Testis (tissue), 3 donors: ENCODE data around the gene CROCC. TPM values are rescaled to one million over a fixed set of nuclear protein-coding genes. Genes with fewer than 3 reads are reported as not detected.

Experiments used
- DNase-seq: peaks from one replicate; pipeline ENCODE4 v3.0.0-alpha.2; 2019
- H3K27ac ChIP-seq, 2 donors: fragments of 200-600 bp; sonication (generic); one replicate each; pipeline ENCODE4 v1.5.1; 2019
- H3K27me3 ChIP-seq: fragments of 200-600 bp; sonication (generic); one replicate; pipeline ENCODE4 v1.5.1; 2019
- H3K36me3 ChIP-seq: fragments of 200-600 bp; sonication (generic); one replicate; pipeline ENCODE4 v1.5.1; 2017; ENCODE audit warnings: low read depth; ENCODE audit errors: missing control alignments
- H3K4me1 ChIP-seq: fragments of 200-600 bp; sonication (generic); one replicate; pipeline ENCODE4 v1.5.1; 2019
- H3K4me3 ChIP-seq, 2 donors: fragments of 200-600 bp; sonication (generic); one replicate each; pipeline ENCODE4 v1.5.1; 2017 to 2019
- H3K9me3 ChIP-seq: fragments of 200-600 bp; sonication (generic); one replicate; pipeline ENCODE4 v1.5.1; 2017
- POLR2A ChIP-seq: fragments of 450-650 bp; IDR thresholded peaks from one replicate; pipeline ENCODE4 v1.6.1; 2017; ENCODE audit warnings: antibody characterized with exemption, mild to moderate bottlenecking, moderate library complexity
- WGBS, 2 donors: methylation state at CpG; one replicate each; pipeline ENCODE4 v1.1.5; 2018; 5-methylcytosine and 5-hydroxymethylcytosine counted together
- intact Hi-C: fragments of 100-400 bp; cut with DNase I; formaldehyde crosslinking; loops from one replicate; pipeline ENCODE4 v1.15.1; 2023; ENCODE audit warnings: low total_unique reads
- polyA plus RNA-seq: library from polyadenylated mRNA; stranded (reverse); fragments of 350-450 nt; fragmentation: Illumina TruSeq; extraction: RNeasy Lipid Tissue Mini Kit (QIAGEN cat#74804); gene quantifications from one replicate; pipeline ENCODE4 v1.2.3, GENCODE V29; 2014; ENCODE audit warnings: low read depth, low replicate concordance; ENCODE audit not compliant: insufficient read depth
- total RNA-seq, 2 donors: library from RNA; depleted of rRNA; stranded (reverse); fragments of >200 nt; gene quantifications; one replicate each; pipeline ENCODE4 v1.2.3, GENCODE V29; 2016
- TF ChIP-seq, protein P1 (sequence below), 3 experiments: fragments of 450-650 bp in 2 of 3; fragments of 200-600 bp in 1 of 3; sonication (generic) in 1 of 3; IDR thresholded peaks; one replicate each; pipeline ENCODE4 v1.5.1; 2016 to 2019; ENCODE audit warnings: antibody characterized with exemption in 3 of 3, mild to moderate bottlenecking in 2 of 3, moderate library complexity in 1 of 3

CROCC gene
- total and polyA plus RNA-seq, 3 donors from 2014 or later: 18.8 to 49.2 (median 49.1) TPM

- no peak overlapping the region for H3K4me3 ChIP-seq
- no peak overlapping the region for H3K27ac ChIP-seq
- H3K4me1 ChIP-seq: no peaks in the 10 kb centered on the region
- WGBS, 2 donors: 91 to 94% methylated on average over 10 of the region's 10 CpGs
- no peaks in the 10 kb centered on the region for H3K9me3 ChIP-seq
- no peaks in the 10 kb centered on the region for H3K36me3 ChIP-seq
- TF ChIP-seq POLR2A: no peak
- TF ChIP-seq, protein P1, sequence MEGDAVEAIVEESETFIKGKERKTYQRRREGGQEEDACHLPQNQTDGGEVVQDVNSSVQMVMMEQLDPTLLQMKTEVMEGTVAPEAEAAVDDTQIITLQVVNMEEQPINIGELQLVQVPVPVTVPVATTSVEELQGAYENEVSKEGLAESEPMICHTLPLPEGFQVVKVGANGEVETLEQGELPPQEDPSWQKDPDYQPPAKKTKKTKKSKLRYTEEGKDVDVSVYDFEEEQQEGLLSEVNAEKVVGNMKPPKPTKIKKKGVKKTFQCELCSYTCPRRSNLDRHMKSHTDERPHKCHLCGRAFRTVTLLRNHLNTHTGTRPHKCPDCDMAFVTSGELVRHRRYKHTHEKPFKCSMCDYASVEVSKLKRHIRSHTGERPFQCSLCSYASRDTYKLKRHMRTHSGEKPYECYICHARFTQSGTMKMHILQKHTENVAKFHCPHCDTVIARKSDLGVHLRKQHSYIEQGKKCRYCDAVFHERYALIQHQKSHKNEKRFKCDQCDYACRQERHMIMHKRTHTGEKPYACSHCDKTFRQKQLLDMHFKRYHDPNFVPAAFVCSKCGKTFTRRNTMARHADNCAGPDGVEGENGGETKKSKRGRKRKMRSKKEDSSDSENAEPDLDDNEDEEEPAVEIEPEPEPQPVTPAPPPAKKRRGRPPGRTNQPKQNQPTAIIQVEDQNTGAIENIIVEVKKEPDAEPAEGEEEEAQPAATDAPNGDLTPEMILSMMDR (IDR thresholded peaks at IDR 0.05): no peak
- intact Hi-C loops: no loop called here
- no peak for DNase-seq
- no peaks in the 10 kb centered on the region for H3K27me3 ChIP-seq
These were observed 735 bp downstream of the CROCC start for GRCh38 chr1:16922466-16922865.

DNA sequence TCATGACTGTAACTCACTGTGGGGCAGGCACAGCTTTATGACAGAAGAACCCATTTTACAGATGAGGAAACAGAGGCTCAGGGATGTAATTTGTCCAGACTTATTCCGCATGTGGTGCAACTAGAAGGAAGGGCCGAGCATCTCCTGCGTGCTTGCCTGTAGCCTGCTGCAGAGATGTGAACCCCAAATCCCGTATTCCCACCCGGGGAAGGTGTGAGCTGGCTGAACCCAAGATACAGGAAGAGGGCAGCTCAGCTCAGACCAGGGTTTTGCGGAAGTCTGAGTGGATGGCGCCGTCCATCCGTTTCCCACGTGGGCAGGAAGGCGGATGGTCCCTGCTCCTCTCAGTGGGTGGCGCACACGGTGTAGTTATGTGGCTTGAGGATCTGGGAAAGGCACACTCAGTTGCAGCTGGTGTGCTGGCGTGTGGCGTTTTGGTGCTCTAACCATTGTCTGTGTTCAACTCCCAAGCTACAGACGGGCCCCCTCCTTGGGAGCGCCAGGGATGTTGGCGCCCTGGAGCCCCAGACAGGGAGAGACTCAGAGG is 1.2 kb downstream of the CROCC start:
- WGBS, 2 donors: 83 to 84% methylated on average over 18 of the region's 18 CpGs
- TF ChIP-seq, protein P1 (IDR thresholded peaks at IDR 0.05): no peak
- no peak for TF ChIP-seq POLR2A
- no peaks in the 10 kb centered on the region for H3K4me1 ChIP-seq
- intact Hi-C loops: no loop called here
- H3K9me3 ChIP-seq: no peaks in the 10 kb centered on the region
- no peak for DNase-seq
- no peak overlapping the region for H3K4me3 ChIP-seq
- no peaks in the 10 kb centered on the region for H3K27me3 ChIP-seq
- H3K36me3 ChIP-seq: no peaks in the 10 kb centered on the region
- no peak overlapping the region for H3K27ac ChIP-seq

- no peak overlapping the region for H3K27ac ChIP-seq
- TF ChIP-seq, protein P1 (IDR thresholded peaks at IDR 0.05): no peak
- TF ChIP-seq POLR2A: no peak
- no peaks in the 10 kb centered on the region for H3K9me3 ChIP-seq
- H3K36me3 ChIP-seq: no peaks in the 10 kb centered on the region
- no peak overlapping the region for H3K4me3 ChIP-seq
- intact Hi-C loops: no loop called here
- 90 to 92% methylated on average over 23 of the region's 23 CpGs for WGBS, 2 donors
- no peak for DNase-seq
- H3K27me3 ChIP-seq: no peaks in the 10 kb centered on the region
- no peaks in the 10 kb centered on the region for H3K4me1 ChIP-seq
These were observed 2.6 kb downstream of the CROCC start for GRCh38 chr1:16924216-16924918.

DNA sequence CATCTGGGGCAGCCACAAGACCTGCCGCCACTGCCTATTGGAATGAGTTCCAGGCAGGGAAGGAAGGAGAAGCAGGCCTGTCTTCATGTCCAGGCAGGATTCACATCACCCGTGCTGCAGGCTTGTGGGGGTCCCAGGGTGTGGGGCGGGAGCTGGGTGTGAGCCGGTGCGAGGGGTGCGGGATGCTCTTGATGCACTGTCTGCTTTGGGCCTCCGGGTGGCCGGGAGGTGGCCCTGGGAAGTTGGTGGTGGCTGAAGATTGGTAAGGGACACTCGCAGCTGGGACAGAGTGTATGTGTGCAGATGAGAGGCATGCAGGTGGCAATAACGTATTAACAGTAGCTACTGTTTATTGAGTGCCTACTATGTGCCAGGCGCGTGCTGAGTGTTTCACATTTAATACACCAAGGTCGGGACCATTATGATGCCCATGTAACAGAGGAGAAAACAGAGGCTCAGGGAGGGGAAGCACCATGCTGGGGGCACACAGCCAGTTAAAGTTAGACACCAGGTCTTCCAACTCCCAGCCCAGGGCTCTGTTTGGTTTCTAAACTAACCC is 3.3 kb downstream of the CROCC start:
- Histone ChIP-seq H3K4me1 (no peaks in the 10 kb centered on the region), H3K27ac (no peak overlapping the region), H3K36me3 (no peaks in the 10 kb centered on the region), H3K9me3 (no peaks in the 10 kb centered on the region), H3K4me3 (no peak overlapping the region), H3K27me3 (no peaks in the 10 kb centered on the region)
- intact Hi-C loops: no loop called here
- DNase-seq: no peak
- 93 to 96% methylated on average over 13 of the region's 13 CpGs for WGBS, 2 donors
- TF ChIP-seq POLR2A: no peak

GRCh38 chr1:16925635-16926490 is 4.1 kb downstream of the CROCC start:
- 89 to 92% methylated on average over 12 to 13 of the region's 13 CpGs for WGBS, 2 donors
- intact Hi-C loops: no loop called here
- no peak for DNase-seq
- Histone ChIP-seq H3K4me3 (no peak overlapping the region), H3K27ac (no peak overlapping the region), H3K4me1 (no peaks in the 10 kb centered on the region), H3K9me3 (no peaks in the 10 kb centered on the region), H3K36me3 (no peaks in the 10 kb centered on the region), H3K27me3 (no peaks in the 10 kb centered on the region)
- TF ChIP-seq POLR2A: no peak
- TF ChIP-seq, protein P1 (IDR thresholded peaks at IDR 0.05): no peak
